Measurements from ENCODE around the gene WIZ. TPM values are rescaled to one million over a fixed set of nuclear protein-coding genes. Genes with fewer than 3 reads are reported as not detected.
"Not testable (repeated sequence)": the region's sequence is repeated elsewhere in the genome, so short reads cannot be mapped to it uniquely, and the experiment has no call there.

WIZ gene
- total RNA-seq, 1 experiment from 2014 or later = 46.4 TPM

DNA sequence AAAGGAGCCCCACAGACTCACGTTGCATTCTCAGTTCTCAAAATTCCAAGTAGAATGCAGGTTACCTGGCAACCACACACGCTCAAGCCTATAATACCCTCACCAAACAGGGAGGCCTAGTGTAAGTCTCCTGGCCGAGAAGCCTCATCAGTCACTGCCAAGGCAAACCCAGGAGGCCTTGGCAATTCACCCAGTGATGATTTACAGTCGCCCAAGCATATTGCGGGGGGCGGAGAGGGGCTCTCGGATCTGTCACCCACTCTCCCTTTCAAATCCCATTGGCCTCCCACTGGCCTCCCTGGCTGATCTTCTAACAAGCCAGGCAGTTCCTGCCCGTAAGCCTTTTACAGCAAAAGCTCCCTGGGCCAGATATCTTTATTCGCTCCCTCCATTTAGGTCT lies 32.1 kb downstream of the WIZ start:
- Mint-ChIP-seq H3K27me3 (ENCODE audit: insufficient read depth, unreplicated experiment) (no peaks in the 10 kb centered on the region), H3K9me3 (ENCODE audit: unreplicated experiment) (no peaks in the 10 kb centered on the region), H3K27ac (ENCODE audit: low read depth, unreplicated experiment) (peak overlapping the region; percentile 97), H3K4me3 (ENCODE audit: unreplicated experiment) (peak overlapping the region; percentile 95), H3K4me1 (ENCODE audit: insufficient read depth, unreplicated experiment) (peaks cover 19% of the 10 kb centered on the region), H3K36me3 (ENCODE audit: insufficient read depth, unreplicated experiment) (peaks cover 59% of the 10 kb centered on the region)
- POLR2A ChIA-PET = interaction anchor here (0.6 to 6.2 kb wide), 9 partner anchors 8 to 168 kb away, joined by 4 to 108 read pairs (median 10); partner anchors contain the start of gene AKAP8
- CTCF ChIA-PET = interaction anchor here (0.6 to 3.5 kb wide), 8 partner anchors 9 to 776 kb away, joined by 3 to 30 read pairs (median 4); no protein-coding TSS in a partner anchor
- BruUV-seq (replicated peaks) = no TSS peak
- DNase-seq (ENCODE audit: unreplicated experiment) = no peak
- intact Hi-C loops (cut with micrococcal nuclease) = loop anchor here (2.0 to 5.0 kb wide), 2 partner anchors 39 to 240 kb away; partner anchors contain the start of gene AKAP8
- TF ChIP-seq, protein P1, sequence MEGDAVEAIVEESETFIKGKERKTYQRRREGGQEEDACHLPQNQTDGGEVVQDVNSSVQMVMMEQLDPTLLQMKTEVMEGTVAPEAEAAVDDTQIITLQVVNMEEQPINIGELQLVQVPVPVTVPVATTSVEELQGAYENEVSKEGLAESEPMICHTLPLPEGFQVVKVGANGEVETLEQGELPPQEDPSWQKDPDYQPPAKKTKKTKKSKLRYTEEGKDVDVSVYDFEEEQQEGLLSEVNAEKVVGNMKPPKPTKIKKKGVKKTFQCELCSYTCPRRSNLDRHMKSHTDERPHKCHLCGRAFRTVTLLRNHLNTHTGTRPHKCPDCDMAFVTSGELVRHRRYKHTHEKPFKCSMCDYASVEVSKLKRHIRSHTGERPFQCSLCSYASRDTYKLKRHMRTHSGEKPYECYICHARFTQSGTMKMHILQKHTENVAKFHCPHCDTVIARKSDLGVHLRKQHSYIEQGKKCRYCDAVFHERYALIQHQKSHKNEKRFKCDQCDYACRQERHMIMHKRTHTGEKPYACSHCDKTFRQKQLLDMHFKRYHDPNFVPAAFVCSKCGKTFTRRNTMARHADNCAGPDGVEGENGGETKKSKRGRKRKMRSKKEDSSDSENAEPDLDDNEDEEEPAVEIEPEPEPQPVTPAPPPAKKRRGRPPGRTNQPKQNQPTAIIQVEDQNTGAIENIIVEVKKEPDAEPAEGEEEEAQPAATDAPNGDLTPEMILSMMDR (IDR thresholded peaks at IDR 0.05; ENCODE audit: unreplicated experiment) = no peak

- no TSS peak for BruUV-seq (replicated peaks)
- H3K27ac Mint-ChIP-seq (ENCODE audit: low read depth, unreplicated experiment) = no peak overlapping the region
- no peak for DNase-seq (ENCODE audit: unreplicated experiment)
- H3K9me3 Mint-ChIP-seq (ENCODE audit: unreplicated experiment) = no peaks in the 10 kb centered on the region
- intact Hi-C loops (cut with micrococcal nuclease) = no loop called here
- ChIA-PET CTCF (interaction anchor here (0.7 to 1.2 kb wide), 2 partner anchors 18 to 34 kb away, joined by 3 read pairs; no protein-coding TSS in a partner anchor), POLR2A (interaction anchor here (0.6 to 1.4 kb wide), 3 partner anchors 33 to 207 kb away, joined by 4 to 8 read pairs (median 5); partner anchors contain the start of gene AKAP8)
- H3K27me3 Mint-ChIP-seq (ENCODE audit: insufficient read depth, unreplicated experiment) = no peaks in the 10 kb centered on the region
- peaks cover 15% of the 10 kb centered on the region for H3K4me1 Mint-ChIP-seq (ENCODE audit: insufficient read depth, unreplicated experiment)
- TF ChIP-seq, protein P1 (IDR thresholded peaks at IDR 0.05; ENCODE audit: unreplicated experiment) = no peak
- H3K36me3 Mint-ChIP-seq (ENCODE audit: insufficient read depth, unreplicated experiment) = peaks cover 58% of the 10 kb centered on the region
- H3K4me3 Mint-ChIP-seq (ENCODE audit: unreplicated experiment) = no peak overlapping the region
These were observed 36.9 kb downstream of the WIZ start for GRCh38 chr19:15412832-15413231.

DNA sequence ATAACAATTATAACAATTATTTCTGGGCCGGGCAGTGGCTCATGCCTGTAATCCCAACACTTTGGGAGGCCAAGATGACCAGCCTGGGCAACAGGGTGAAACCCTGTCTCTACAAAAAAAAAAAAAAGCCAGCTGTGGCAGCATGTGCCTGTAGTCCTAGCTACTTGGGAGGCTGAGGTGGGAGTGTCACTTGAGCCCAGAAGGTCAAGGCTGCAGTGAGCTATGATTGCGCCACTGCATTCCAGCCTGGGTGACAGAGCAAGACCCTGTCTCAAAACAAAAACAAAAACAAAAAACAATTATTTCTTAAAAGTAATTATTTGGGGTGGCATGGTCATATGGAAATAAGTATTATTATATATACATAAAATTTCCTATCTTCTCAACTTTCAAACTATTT lies 38.4 kb downstream of the WIZ start:
- intact Hi-C loops (cut with micrococcal nuclease); H3K9me3 Mint-ChIP-seq (ENCODE audit: unreplicated experiment); DNase-seq (ENCODE audit: unreplicated experiment); BruUV-seq (replicated peaks); H3K4me1 Mint-ChIP-seq (ENCODE audit: insufficient read depth, unreplicated experiment); H3K27ac Mint-ChIP-seq (ENCODE audit: low read depth, unreplicated experiment); H3K4me3 Mint-ChIP-seq (ENCODE audit: unreplicated experiment); H3K27me3 Mint-ChIP-seq (ENCODE audit: insufficient read depth, unreplicated experiment): not testable (repeated sequence)
- ChIA-PET CTCF (interaction anchor here (0.5 to 1.3 kb wide), 3 partner anchors 9 to 144 kb away, joined by 3 to 4 read pairs (median 3); no protein-coding TSS in a partner anchor), POLR2A (interaction anchor here (1.3 kb wide), 1 partner anchor 9 kb away, joined by 3 read pairs; no protein-coding TSS in a partner anchor)
- H3K36me3 Mint-ChIP-seq (ENCODE audit: insufficient read depth, unreplicated experiment) = peaks cover 64% of the 10 kb centered on the region

DNA sequence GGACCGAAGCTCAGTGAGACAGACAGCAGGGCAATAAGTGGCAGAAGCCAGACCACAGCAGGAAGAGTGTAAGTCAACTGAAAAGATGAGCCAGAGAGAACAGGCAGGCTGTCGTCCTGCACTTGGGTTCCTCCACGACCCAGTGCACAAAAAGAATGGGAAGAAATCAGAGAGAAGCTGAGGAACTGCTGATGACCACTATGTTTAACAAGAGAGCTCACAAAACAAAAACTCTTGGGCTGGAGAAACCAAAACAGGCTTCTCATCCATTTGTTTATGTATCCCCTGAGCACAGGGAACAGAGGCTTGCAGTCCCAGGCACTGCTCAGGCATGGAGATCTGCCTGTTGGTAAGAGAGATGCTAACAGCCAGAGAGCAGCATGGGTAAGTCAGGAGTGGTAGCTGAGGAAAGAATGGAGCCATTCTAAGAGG lies 45.0 kb downstream of the WIZ start:
- TF ChIP-seq, protein P1 (IDR thresholded peaks at IDR 0.05; ENCODE audit: unreplicated experiment) = no peak
- BruUV-seq (replicated peaks) = no TSS peak
- DNase-seq (ENCODE audit: unreplicated experiment) = no peak
- intact Hi-C loops (cut with micrococcal nuclease) = no loop called here
- Mint-ChIP-seq H3K4me1 (ENCODE audit: insufficient read depth, unreplicated experiment) (peaks cover 15% of the 10 kb centered on the region), H3K36me3 (ENCODE audit: insufficient read depth, unreplicated experiment) (peaks cover 60% of the 10 kb centered on the region), H3K27ac (ENCODE audit: low read depth, unreplicated experiment) (no peak overlapping the region), H3K27me3 (ENCODE audit: insufficient read depth, unreplicated experiment) (no peaks in the 10 kb centered on the region), H3K9me3 (ENCODE audit: unreplicated experiment) (no peaks in the 10 kb centered on the region), H3K4me3 (ENCODE audit: unreplicated experiment) (no peak overlapping the region)
- CTCF ChIA-PET = interaction anchor here (0.6 to 1.2 kb wide), 4 partner anchors 15 to 658 kb away, joined by 3 read pairs; no protein-coding TSS in a partner anchor
- POLR2A ChIA-PET = interaction anchor here (0.7 to 2.8 kb wide), 3 partner anchors 14 to 1326 kb away, joined by 3 to 14 read pairs (median 6); partner anchors contain the start of gene AKAP8L
